Heart left ventricle (tissue), 13 donors: ENCODE measurements around the gene THNSL1.
"Not testable (repeated sequence)": the region's sequence is repeated elsewhere in the genome, so short reads cannot be mapped to it uniquely, and the experiment has no call there.

Experiments
- POLR2A ChIP-seq, 2 donors: fragments of 450-650 bp; IDR thresholded peaks; one replicate each; pipeline ENCODE4 v1.6.1; 2017; ENCODE audit warnings: antibody characterized with exemption in 2 of 2, mild to moderate bottlenecking in 2 of 2, moderate library complexity in 2 of 2
- TF ChIP-seq, protein P1 (sequence below), 12 donors: fragments of 200-600 bp; sonication (generic) in 4 of 12; IDR thresholded peaks; one replicate each; pipeline versions ENCODE4 v1.5.0 to v1.8.0; 2018 to 2022; ENCODE audit warnings: antibody characterized with exemption in 12 of 12, mild to moderate bottlenecking in 5 of 12
- donor health status: ischemic (EF 13 %, LVEDD 7.1; RV severe dilation, severe dysfunction).
- donor health status: DM: no; HTN: yes; CAD: no.
- donor health status: DM: no; HTN: no; CAD: no.
- donor health status: ischemic (EF 25% LVEDD 6.9; RV normal size, moderate dysfunction).
- donor health status: ischemic (EF 25% LVEDD 5.7; RV mildly dilated, moderate dysfunction).
- donor health status: ischemic (EF 35%, LVEDD 5.7; RV mildly dilated, moderate dysfunction).
- donor health status: nonischemic (EF 11% LVEDD 7.7; RV severe dilation, severe dysfunction).
- donor health status: DM: yes; HTN: yes; CAD: no.
- donor health status: PGD.
- donor health status: ischemic (EF 29% LVEDD 5.4; RV normal size, mild dysfunction).
- donor health status: nonischemic (EF 23%, LVEDD 6.1; RV moderate dilation, normal function).

- TF ChIP-seq, protein P1, sequence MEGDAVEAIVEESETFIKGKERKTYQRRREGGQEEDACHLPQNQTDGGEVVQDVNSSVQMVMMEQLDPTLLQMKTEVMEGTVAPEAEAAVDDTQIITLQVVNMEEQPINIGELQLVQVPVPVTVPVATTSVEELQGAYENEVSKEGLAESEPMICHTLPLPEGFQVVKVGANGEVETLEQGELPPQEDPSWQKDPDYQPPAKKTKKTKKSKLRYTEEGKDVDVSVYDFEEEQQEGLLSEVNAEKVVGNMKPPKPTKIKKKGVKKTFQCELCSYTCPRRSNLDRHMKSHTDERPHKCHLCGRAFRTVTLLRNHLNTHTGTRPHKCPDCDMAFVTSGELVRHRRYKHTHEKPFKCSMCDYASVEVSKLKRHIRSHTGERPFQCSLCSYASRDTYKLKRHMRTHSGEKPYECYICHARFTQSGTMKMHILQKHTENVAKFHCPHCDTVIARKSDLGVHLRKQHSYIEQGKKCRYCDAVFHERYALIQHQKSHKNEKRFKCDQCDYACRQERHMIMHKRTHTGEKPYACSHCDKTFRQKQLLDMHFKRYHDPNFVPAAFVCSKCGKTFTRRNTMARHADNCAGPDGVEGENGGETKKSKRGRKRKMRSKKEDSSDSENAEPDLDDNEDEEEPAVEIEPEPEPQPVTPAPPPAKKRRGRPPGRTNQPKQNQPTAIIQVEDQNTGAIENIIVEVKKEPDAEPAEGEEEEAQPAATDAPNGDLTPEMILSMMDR (IDR thresholded peaks at IDR 0.05), result not testable (repeated sequence)
- TF ChIP-seq POLR2A (IDR thresholded peaks at IDR 0.05), result not testable (repeated sequence)
Measured at GRCh38 chr10:24968951-24969350, 47.5 kb upstream of the THNSL1 start.
